T47D (cell line): ENCODE results near the gene ALAS1.
A peak's percentile ranks its signal among the peaks of the same experiment; 100 is the strongest.

Experiments used
- DNase-seq, 2 experiments: peaks; one replicate each; pipeline versions ENCODE4 v3.0.0 to v3.0.0-alpha.2; 2011 to 2012; ENCODE audit warnings: low read depth in 1 of 2, low spot score in 1 of 2
- JUND ChIP-seq: IDR thresholded peaks from 2 replicates; pipeline ENCODE4 v1.6.1; 2012; ENCODE audit warnings: low read depth
- in situ Hi-C: cut with HindIII; loops from 2 replicates; pipeline ENCODE4 v1.10.0; 2016; ENCODE audit warnings: low sequenced_read_pairs, low pct_unique_long_range_greater_than_20kb

The ALAS1 gene

DNA sequence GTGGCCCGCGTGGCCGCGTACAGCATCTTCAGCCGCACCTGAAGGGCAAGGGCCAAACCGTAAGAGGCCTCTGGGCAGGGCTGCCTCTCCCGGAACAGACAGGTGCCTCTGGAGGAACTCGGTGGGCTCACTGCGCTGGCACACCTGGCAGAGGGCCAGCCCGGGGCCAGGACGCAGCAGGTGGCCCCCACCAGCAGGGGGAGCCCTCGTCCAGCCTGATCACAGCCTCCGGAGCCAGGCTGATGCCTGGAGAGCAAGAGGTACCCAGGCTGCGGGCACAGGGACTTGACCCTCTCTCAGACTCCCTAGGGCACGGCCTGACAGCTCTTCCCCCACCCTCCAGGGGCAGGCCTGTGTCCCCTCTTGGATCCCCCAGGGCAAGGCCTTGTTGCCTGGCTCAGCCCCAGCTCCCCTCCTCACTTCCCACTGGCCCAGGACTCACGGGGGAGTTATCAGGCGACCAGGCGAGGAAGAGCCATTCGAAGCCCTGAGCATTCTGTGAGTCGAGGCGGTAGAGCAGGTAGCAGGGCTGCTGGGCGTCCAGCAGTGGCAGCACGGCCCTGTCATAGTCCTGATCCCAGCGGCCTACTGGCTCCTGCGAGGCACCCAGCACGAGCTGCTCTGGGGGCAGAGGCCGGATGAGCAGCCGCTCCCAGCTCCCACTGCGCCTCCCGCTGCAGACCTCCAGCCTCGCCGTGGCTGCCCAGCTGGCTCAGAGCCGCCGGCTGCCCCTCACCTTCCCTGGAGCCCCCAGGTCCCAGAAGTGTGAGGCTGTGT is 33.7 kb downstream of the ALAS1 start:
- peak in 1 of 2 experiments; percentile 69 for DNase-seq
- in situ Hi-C loops = no loop called here
- TF ChIP-seq JUND = no peak

DNA sequence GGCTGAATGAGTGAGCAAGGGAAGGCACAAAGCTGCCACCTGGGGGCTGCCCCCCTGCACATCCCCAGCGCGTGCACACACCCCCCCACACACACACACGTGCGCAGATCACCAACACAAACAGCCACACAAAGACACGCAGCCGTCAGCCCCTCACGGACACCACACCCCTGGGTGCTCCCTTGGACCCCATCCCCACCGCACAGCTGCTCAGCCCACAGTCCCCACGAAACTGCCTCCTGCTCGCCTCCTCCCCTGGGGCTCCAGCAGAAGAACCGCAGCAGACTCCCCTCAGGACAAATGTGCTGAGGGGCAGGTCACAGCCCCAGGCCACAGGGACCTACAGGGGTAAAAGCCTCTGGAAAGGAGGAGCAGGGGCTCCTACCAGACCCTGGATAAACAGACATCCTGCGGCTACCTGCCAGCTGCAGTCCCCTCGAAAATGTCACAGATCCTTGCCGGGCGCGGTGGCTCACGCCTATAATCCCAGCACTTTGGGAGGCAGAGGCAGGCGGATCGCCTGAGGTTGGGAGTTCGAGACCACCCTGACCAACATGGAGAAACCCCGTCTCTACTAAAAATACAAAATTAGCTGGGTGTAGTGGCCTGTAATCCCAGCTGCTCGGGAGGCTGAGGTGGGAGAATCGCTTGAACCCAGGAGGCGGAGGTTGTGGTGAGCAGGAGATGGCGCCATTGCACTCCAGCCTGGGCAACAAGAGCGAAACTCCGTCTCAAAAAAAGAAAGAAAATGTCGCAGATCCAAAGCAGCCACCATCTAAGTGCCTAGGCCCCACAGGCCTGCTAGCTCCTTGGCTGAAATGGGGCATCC is 34.5 kb downstream of the ALAS1 start:
- TF ChIP-seq JUND = no peak
- in situ Hi-C loops = no loop called here
- no peak for DNase-seq

DNA sequence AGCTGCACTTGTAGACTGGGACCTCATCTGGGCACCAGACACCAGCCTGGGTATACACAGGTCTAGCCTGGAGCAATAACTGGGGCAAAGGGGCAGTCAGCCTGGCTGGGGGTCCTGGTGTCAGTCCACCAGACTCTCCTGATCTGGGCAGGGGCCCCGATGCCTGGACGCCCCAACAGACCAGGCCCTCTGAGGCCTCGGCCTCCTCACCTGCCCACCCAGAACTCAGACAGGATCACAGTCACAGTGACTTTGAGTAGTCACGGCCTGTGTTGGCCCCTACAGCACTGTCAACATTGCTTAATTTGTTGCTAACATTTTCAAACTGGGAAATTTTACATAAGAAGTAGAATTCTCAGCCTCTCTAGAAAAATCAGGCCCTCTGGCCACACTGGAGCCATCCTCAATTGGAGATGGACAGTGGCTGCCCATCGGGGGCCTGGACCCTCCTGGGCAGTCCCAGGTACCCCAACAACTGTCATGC is 35.2 kb downstream of the ALAS1 start:
- in situ Hi-C loops = no loop called here
- TF ChIP-seq JUND = no peak

DNA sequence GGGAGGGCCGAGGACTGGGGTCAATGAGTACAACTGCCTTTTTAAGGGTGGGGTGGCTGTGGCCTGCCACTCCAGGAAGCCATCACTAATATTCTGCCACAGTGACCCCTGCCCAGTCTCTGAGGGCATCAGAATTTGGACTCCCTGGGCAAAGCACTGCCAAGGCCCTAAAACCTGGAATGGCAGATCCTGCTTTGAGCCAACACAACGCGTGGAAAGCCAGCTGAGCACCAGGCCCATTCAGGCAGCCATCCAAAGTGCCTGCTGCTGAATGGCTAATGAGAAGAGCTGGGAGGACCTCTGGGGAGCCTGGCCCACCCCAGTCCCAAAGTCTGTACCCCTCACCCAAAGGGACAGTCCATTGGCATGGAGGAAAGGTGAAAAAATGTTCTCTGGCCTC is 36.0 kb downstream of the ALAS1 start:
- TF ChIP-seq JUND = no peak
- no peak for DNase-seq
- in situ Hi-C loops = no loop called here

More for the DNA sequence above, 35.2 kb downstream of the ALAS1 start:
- no peak for DNase-seq

DNA sequence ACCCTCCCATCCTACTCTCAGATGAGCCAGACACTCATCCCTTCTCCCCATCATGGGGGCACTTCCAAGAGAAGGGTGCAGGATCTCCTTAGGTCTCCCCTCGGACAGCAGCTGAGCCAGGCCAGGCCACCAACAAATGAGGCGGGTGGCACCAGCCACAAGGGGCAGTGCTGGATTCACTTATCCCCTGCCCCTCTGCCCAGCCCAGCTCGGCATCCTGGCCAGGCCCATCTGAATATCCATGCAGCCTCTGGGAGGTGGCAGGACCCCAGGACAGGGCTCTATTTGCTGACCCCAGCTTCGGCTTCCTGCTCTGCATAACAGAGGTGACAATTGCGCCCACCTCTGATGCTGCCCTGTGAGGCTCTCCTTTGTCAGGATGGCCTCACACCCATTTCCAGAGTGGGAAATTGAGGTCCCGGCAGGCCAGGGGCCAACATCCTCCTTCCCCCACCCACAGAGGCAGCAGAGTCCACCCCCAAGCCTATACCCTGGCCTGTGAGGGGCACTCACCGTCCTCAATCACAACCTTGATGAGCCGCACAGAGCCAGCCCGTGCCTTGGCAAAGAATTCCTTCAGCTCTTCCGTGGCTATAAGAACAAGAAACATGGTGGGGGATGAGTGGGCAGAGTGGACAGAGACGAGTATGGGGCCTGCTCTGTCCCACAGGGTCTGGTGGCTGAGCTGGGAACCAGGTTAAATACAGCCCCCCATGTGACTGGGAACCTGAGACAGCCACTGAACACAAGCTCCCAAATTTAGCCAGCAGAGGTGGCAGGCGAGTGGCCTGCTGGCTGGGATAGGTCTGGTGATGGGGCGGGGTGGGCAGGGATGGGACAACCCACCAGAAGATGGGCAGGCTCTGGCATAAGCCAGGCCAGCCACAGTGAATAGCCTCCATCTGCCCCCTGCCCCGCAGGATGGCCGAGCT is 36.8 kb downstream of the ALAS1 start:
- TF ChIP-seq JUND = no peak
- in situ Hi-C loops = no loop called here
- no peak for DNase-seq

DNA sequence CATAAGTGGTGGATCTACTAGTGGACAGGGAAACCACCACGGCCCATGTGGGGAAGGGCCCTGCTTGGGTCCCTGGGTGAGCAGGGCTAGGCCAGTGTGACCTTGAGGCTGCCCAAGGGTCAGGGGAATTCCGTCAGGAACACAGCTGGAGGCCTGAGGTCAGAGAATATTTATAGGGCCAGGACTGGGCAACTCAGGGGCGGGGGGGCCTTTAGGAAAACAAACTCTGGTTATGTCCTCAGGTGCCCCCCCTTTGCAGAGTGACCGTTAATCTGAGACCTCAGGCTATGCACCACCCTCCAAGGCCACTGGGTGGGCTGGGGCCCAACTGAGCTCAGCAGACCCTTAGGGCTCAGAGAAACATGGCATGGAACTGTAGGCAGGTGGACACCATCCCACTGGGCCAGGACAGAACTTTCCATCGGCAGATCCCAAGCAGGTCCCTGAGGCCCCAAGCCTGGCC is 38.5 kb downstream of the ALAS1 start:
- in situ Hi-C loops = no loop called here
- no peak for DNase-seq
- no peak for TF ChIP-seq JUND

DNA sequence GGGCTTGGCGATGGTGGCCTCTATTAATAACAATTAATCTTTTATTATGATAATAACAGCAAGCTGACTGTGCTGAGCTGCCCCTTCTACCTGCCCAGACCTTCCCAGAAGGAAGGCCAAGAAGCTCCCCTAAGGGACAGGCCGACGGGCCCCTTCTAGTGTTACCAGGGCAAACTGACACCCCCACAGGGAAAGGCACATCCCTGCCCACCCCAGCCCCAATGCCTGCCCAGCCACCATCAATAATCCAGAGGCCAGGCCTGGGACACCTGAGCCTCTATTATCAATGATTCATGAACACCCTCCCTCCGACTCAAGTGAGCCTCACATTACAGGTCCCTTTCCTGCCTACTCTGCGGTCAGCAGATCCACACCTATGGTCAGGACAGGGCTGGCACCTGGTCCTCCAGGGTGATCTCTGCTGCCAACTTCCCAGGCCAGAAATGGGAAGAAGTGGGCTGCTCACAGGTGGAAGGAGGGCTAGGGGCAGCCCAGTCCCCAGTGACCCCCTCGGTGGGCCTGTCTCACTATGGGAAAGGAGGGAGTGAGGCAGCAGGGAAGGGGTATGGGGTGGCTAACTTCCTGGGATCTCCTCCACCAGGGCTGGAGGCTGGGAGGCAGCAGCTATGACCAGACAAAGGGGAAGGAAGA is 39.2 kb downstream of the ALAS1 start:
- in situ Hi-C loops = no loop called here
- no peak for DNase-seq
- no peak for TF ChIP-seq JUND

DNA sequence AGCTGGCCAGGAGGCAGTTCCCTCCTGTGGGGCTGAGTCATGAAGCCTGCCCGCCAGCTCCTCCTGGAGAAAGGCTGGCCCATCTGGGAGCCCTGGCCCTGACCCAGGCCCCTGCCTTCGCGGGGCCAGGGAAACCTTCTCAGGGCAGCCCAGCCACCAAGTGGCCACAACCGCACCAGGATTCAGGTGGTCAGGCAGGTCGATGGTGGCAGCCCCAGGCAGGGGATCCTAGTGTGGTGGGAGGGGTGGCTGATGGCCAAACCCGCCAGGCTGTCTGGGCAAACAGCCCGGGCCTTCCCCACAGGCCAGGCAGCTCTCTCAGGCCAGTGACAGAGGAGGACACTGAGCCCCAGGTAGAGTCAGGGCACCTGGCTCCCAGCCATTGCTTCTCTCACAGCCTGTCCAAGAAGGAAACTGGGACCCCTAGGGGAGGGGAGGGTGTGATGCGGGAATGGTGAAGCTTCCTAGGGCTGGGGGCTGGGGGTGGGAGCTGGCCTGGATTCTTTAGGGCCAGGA is 39.8 kb downstream of the ALAS1 start:
- TF ChIP-seq JUND = no peak
- in situ Hi-C loops = no loop called here
- peak in 1 of 2 experiments; percentile 62 for DNase-seq

DNA sequence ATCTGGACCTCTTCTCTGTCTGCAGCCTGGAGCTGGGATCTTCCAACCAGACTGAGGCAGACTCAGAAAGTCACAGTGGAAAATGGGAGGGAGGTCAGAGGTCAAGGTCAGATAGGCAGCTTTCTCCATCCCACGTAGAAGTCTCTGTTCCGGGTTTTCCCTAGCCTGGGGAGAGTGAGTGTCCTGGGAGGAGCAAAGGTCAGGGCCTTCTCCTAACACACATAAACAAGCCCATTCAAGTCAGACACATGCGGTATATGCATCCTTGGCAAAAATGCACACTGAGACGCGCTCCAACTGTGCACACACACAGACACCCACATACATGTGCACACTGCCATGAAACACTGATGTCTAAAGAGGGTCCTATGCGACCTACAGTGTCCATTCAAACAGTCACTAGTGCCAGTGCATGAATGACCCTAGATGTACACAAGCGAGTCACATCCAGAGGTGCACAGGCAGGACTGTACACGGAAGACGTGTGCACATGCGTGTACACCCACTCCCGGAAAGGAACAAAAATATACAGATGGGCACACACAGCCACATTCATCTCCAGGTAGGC is 40.3 kb downstream of the ALAS1 start:
- TF ChIP-seq JUND = no peak
- DNase-seq = no peak
- in situ Hi-C loops = no loop called here

DNA sequence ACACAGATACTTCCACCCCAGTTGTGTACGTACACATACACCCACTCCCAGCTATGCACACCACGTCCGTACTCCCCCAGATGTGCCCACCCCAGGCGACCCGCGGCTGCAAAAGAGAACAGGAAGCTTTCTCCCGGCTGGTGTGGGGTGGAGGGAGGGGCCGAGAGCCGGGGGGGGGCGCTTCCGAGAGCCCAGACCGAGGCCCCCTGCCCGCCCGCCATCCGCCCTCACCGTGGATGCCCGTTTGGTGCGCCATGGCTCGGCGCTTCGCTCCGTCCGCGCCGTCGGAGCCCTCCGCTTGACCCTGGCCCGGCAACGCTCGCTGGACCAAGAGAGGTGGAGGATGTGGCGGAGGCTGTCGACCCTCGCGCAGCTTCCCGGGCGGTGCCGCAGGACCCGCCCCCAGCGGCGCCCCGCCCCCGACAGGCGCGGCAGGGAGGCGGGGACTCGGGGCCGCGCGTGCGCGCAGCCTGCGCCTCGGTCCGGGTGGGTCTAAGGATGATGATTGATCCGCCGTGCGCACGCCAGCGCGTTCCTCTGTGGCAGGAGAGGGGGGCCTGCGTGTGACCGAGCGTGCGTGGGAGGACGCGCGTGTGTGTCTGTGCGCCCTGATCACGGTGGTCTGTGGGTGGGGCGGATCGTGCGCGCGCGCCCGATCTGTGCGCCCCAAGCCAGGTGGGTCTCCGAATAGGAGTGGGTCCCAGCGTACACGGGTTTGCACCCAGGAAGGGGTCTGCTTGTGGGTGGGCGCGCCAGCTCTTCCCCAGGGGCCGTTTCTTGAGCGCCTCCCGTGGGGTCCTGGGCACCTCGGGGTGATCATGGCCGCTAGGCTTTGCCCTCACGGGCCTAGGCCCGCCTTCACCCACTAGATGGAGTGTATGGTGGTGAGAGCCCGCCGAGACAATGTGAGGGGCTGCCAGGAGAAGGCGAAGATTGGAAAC is 41.1 kb downstream of the ALAS1 start, which contains the start of gene TWF2:
TSS of gene TWF2 (minus strand) at position 398 of the 941 bp plus-strand sequence. CDS start at position 256, 142 bp downstream.
- in situ Hi-C loops = no loop called here
- TF ChIP-seq JUND = no peak
- DNase-seq = peak; percentile 59 to 89
